CD4-positive, alpha-beta T cell treated with Interleukin-21 for 1 hour (primary cell): ENCODE data around the gene PLCD4.
A peak's percentile ranks its signal among the peaks of the same experiment; 100 is the strongest.

Source experiments
- DNase-seq: peaks from one replicate; pipeline ENCODE4 v3.0.0-alpha.2; 2020

The PLCD4 gene

DNA sequence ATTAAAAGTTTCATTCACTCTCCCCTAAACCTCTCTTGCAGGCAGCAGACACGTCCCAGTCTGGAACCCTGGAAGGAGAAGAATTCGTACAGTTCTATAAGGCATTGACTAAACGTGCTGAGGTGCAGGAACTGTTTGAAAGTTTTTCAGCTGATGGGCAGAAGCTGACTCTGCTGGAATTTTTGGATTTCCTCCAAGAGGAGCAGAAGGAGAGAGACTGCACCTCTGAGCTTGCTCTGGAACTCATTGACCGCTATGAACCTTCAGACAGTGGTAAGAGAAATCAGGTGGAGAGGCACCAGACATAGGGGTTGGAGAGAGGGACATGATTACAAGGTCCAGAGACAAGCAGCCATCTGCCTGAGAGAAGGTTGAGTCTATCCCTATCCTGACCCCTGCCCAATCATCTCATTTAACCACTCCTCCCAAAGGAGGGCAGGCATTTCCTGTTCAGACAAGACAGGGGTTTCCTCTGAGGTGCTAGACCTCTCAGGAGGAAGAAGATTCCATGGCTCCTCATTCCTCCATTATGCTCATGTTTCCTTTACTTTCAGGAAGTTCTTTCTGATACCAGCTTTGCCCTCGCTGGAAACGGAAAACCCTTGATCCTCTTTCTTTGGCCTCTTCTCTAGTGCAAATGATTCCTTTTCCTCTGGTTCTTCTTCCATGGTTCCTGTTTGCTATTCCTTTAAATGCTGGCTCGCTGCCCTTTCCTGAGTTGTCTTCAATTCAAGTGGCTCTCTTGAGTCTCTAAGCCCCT lies 15.1 kb downstream of the PLCD4 start:
- no peak for DNase-seq

DNA sequence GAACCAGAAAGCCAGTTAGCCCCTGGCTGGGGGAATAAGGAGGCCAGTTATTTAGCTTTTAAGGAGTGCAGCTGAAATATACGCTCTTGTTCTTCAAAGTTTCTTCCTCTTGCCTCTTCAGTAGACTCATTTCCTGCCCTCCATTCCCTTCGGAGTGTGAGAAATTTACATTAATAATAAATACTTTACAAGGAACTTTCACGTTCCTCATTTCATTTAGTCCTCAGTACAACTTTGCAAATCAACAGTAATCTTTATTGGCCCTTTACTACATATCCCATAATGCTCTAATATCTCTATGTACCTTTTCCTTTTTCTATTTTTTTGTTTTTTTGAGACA lies 15.6 kb downstream of the PLCD4 start:
- no peak for DNase-seq

DNA sequence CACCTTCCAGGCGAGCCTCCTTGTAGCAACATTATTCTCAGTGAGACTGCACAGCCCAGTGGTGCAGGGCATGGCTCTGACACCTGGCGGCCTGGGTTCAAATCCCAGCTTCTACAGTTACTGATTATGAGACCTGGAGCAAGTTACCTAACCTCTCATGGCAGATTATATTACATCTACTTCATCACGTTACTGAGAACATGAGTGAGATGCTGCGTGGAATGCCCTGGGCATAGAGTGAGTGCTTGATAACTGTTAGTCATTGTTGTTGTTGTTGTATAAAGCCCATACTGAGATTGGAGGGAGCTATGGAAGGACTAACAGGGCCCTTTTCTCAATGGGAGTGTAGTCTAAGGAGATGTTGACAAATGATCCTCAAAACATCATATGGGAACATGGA lies 18.7 kb downstream of the PLCD4 start:
- DNase-seq, result no peak

DNA sequence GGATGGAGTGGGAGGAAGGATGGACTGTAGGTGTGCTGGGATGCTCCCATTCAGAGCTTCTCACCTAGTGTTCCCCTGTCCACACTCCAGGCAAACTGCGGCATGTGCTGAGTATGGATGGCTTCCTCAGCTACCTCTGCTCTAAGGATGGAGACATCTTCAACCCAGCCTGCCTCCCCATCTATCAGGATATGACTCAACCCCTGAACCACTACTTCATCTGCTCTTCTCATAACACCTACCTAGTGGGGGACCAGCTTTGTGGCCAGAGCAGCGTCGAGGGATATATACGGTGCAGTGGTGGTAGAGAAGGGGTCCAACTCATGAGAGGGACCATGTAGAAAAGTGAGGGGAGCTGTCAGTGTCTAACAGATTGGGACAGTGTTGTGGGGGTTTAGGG lies 20.2 kb downstream of the PLCD4 start:
- no peak for DNase-seq

DNA sequence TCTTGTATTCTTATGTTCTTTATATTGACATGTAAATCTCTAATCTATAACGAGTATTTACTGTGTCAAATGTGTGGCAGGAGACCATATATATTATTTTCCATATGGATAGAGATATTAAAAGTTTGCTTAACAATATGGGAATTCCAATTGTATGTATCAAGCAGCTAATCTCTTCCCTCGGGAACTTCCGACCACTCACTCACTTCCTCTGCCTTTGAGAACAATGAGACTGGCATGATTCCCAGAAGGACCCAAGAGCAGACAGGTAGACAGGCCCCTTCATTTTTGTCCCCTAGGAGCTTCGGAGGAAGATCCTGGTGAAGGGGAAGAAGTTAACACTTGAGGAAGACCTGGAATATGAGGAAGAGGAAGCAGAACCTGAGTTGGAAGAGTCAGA lies 24.1 kb downstream of the PLCD4 start:
- DNase-seq, result no peak

DNA sequence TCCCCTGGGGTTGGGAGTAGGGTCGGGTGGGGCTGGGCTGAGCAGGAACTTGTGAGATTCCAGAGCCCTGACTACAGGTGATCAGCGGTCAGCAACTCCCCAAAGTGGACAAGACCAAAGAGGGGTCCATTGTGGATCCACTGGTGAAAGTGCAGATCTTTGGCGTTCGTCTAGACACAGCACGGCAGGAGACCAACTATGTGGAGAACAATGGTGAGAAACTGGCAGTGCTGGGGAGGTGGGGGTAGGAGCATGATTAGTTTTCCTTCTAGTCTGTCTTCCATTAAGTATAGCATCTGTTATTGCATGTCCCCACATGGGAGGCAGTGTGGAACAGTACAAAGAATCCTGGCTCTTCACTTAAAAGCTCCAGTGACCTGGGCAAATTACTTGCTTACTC lies 28.0 kb downstream of the PLCD4 start:
- DNase-seq, result no peak

DNA sequence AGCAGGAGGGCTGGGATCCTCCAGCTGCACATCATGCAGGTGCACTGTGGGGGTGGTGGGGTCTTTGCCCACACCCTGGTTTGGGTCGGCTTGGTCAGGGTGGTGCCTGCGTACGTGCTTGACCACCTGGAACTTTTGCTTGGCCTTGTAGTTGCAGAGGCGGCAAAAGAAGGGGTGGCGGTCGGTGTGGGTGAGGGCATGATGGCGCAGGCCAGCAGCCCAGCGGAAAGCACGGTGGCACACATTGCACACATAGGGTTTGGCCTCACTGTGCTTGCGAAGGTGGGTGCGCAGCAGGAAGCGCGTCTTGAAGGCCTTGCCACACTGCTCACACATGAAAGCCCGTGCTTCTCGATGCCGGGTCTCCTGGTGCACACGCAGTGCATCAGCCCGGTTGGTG lies 30.7 kb downstream of the PLCD4 start:
- no peak for DNase-seq

DNA sequence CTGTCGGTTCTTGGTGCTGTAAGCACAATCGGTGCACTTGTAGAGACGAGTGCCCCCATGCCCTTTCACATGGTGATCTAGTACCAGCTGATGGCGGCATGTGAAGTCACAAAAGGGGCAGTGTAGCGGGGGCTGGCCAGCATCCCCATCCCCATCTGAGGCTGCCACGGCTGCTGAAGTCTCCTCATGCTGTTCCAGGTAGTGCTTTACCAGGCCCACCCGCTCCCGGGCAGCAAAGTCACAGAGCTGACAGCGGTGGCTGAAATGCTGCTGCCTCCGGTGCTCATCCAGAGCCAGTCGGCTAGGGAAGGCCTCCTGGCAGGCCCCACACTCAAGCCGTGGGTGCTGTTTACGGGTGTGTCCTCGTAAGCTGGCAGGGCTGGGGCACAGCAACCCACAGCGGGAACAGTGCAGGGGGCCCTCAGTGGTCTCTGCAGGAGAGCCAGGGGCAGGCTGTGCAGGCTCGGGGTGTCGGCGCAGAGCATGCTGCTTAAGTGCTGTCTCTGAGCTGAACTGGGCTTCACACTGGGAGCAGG lies 34.5 kb downstream of the PLCD4 start:
- no peak for DNase-seq

DNA sequence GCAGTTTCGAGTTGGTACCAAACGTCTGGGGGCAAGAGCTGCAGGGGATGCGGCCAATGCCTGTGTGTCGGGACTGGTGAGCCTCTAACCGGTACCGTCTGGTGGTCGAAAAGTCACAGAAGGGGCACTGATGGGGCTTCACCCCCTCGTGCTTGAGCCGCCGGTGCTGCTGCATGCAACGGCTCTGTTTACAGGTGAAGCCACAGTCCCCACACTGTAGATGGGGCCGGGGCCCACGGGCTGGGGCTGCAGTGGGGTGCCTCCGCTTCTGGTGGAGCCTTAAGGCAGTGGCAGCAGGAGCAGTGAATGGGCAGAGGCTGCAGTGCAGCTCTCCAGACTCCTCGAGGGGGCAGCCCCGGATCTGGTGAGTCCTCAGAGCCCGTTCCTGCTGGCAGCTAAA lies 35.1 kb downstream of the PLCD4 start:
- DNase-seq, result no peak

DNA sequence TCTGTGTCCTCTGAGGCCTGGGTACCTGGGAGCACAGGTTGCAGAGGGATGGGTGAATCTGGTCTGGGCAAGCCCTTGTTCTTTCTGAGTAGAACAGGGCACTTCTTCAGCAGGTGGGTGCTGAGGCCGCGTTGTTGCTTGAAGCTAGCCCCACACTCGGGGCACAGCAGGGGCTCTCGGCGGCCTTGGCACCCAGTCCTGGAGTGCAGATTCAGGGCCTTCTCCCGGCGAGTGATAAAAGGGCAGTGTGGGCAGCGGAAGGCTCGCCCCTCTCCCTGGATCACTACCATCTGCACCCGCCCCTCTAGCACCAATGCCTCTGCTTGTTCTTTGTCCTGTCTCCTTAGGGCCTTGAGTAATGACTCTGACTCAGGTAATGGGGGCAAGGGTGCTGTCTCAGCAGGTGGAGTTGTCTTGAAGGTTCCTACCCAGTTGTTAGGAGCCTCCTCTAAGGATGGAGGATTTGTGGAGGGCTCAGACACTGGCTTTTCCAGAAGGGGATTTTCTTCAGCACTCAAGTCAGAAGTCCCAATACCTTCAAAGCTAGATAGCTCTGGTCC lies 36.1 kb downstream of the PLCD4 start:
- no peak for DNase-seq

DNA sequence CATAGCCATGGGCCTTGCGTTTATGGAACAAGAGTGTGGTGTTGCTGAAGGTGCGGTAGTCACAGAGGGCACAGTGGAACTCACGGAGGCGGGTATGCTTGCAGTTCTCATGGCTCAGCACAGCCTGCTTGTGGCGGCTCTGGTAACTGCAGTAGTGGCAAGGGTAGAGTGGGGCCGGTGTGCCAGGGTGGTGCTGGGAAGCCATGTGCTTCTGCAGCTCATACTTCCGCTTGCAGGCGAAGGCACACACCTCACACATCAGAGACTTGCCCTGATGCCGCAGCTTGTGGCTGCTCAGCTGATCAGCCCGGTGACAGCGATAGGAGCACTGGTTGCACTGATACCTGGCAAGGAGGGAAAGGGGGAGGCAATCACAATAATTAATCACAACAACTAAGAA lies 37.0 kb downstream of the PLCD4 start:
- no peak for DNase-seq

DNA sequence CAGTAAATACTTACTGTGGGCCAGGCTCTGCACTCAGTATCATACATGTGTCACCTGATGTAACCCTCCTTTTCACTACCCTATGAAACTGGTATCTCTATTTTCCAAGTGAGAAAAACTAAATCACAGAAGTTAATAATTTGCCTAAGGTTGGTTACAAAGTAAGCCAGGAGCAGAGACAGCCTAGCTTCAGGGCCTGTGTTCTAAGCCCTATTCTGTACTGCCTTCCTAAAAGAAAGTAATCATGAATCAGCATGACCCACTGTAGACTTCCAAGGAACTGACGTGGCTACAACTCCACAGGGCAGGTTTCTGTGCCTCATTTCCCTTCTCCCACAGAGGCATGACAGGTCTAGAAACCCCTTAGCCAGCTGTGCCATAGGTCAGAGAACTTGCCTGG lies 37.4 kb downstream of the PLCD4 start:
- no peak for DNase-seq

DNA sequence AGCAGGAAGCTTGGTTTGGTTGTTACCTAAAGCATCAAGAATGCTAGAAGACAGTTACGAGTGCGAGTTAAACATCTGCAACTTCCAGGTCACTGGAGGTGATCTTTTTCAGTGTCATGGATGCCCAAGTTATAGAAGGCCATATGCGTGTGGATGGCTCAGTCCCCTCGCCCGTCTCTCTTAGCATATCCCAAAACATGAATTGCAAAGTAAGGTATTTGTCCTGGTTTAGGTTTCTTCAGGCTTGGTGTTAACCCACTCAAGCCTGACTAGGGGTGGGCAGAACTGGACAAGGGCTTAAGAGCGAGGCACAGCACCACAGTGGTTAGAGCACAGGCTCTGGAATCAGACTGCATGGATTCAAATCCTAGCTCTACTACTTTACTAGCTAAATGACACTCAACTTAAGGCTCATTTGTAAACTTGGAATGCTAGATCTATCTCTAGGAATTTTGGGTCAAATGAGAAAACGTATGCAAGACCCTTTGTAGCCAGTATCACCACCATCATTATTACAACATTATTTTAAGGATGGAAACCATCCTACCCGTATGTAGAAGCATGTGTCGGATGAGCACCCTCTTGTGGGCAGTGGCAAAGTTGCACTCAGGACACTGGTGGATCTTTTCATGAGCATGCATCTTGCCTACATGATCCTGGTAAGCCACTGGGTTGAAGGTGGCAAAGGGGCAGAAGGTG lies 40.5 kb downstream of the PLCD4 start:
- DNase-seq, result peak; percentile 62

DNA sequence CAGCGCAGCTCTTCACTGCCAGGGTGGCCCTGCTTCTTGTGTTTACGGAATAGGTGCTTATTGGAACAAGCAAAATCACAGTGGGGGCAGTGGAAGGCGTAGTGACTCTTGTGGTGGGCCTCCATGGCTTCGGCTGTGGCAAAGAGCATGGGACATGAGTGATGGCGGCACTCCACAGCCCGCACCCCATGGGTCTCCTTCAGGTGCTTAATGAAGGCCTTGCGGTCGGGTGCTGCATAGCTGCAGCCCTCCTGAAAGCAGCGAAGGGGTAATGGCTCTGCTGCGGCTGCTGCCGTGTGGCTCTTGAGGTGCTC lies 41.0 kb downstream of the PLCD4 start:
- DNase-seq, result no peak

DNA sequence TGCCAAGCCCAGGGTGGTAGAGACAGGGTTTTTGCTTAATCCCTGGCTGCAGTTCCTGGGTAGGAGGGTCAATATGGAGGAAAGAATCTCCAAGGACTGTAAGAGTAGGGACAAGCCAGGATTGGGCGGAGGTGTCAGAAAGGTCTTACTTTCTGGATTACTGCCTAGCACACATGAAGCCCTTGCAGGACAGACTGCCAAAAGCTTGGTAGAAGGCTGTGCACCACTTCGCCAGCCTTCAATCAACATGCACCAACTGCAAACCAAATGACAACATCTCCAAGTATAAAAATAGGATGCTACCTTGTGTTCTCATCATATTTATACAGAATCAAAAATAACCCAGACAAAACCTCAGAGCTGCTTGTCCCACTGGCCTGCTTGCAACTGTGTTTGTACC lies 48.1 kb downstream of the PLCD4 start:
- DNase-seq, result no peak

DNA sequence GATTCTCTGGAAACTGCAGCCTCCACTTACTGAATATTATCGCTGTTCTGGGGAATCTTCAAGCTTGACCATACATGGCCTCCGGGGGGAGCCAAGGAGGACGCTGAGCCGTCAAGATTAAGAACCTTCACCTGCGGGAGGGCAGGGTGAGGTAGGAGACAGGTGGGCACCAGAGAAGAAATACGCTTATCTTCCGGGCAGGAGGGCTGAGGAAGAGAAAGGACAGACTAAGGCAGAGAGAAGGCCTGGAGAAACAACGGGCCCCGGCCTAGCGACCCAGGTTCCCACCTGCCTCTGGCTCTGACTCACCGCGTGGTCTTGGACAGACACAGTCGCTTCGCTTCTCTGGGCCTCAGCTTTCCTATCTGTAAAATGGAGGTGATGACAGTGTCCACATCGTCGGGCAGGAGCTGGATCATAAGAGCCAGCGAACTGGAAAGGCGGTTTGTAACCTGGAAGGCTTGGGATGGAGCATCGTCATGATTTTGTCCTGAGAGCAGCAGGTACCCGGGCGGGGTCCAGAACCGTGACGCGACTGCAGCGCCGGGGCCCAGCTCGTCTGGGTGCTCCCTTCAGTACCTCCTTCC lies 51.1 kb downstream of the PLCD4 start:
- DNase-seq, result peak; percentile 45

DNA sequence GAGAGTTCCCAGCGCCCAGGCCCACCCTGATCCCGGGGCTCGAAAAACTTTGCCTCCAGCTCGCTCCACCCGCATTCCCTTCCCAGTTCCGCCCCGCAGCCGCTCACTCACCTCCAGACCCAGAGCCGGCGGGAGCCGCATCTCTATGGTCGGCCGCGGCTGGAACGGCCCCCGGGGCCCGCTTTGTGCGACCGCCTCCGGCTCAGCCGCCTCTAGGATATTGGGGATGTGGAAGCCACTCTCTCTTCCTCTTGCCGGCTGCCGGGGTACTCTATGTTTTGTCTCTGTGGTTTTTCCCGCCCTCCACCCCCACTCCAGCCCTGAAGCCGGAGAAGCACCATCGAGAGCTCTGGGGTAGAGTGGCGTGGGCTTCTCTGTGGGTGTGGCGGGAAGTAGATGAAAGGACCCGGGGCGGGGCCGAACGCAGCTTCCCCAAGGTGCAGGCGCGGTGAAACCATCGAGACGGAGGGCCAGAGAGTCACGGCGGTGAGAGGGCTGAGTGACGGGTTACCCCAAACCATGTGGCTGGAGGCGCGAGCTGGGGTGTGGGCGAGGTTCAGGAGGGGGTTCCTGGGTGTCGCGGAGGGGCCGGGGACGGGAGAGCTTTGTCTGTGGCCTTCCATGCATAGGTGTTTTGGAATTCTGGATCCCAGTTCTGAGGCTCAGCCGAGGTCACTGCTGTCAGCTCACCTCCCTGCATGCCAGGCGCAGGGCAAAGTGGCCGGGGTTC lies 51.7 kb downstream of the PLCD4 start, which contains the start of the genes BCS1L and ZNF142:
BCS1L (plus strand) TSS at position 426 of the 730 bp plus-strand sequence. CDS start 1,305 bp downstream, outside the sequence.
ZNF142 (minus strand) TSS at position 366 of the 730 bp plus-strand sequence. CDS start 3,194 bp downstream, outside the sequence.
- DNase-seq, result peak; percentile 94

DNA sequence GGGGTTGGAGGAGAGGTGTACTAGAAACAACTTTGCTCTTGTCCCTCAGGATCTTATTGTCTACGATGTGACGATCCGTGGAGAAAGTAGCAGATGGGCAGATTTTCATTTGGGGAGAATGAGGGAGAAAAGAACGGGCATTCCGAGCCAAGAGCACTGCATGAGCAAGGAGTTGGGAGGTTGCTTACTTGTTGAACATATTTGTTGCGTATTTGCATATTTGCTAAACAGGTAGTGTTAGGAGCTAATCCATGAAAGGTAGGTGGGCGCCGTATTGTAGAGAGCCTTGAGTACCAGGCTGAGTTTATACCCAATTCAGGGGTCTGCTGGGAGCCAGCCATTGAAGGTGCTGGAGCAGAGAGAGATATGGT lies 52.3 kb downstream of the PLCD4 start:
- no peak for DNase-seq

DNA sequence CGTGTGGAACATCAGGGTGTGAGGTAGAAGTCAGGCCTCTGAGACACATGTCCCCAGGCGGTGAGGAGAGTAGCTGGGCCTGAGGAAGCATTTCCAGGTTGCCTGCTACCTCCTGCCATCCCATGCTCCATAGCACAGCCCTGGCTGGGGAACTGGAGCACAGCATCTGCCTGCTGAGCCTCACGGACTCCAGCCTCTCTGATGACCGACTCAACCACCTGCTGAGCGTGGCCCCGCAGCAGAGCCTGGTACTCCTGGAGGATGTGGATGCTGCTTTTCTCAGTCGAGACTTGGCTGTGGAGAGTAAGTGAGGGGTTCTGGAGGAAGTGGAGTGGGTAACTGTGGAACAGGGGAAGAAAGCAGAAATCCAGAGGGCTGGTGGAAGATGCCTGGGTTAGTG lies 54.7 kb downstream of the PLCD4 start:
- DNase-seq, result no peak

DNA sequence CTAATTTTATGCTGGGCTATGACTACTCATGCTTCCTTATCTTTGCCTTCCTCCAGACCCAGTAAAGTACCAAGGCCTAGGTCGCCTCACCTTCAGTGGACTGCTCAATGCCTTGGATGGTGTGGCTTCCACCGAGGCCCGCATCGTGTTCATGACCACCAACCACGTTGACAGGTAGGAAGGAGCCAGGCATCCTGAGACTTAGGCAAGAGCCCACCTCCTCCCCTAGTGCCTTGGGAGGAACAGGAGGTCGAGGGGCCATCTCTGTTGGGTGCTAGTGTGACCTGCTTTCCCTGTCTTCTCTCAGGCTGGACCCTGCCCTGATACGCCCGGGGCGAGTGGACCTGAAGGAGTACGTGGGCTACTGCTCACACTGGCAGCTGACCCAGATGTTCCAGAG lies 55.1 kb downstream of the PLCD4 start:
- DNase-seq, result no peak

DNA sequence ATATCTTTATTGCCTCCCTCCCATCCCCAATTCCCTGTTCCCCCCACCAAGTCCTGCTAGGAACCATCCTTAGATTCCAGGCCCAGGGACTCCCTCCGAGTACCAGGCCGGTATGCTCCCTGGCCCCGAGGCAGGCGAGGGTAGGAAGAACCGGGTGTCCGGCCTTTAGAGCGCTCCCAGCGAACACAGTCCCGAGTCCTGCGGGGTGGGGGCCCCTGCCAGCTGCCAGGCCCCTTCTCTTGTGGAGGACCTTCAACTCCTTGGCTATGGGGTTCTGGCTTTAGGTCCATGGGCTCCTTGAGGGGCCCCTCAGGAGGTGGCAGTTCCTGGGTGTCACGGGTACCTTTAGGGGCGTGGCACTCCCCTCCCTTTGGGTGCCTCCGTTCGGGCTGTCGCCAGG lies 56.2 kb downstream of the PLCD4 start:
- no peak for DNase-seq

DNA sequence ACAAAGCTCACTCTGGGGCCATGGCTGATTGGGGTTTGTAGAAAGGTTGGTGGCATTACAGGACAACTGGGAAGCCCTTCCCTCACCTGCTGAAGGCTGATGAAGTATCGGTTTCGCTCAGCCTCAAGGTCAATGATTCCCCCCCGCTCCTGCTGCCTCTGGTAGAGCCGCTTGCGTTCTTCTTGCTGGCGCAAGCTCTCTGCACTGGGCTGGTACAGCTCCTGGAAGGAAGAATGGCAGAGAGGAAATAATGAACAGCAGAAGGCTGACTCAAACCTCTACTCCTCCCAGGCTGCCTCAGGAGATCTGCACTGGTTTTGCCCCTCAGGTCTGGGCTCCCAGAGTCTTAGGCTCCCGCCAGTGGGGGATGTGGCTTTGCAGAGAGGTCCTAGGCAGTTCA lies 57.0 kb downstream of the PLCD4 start:
- DNase-seq, result no peak

DNA sequence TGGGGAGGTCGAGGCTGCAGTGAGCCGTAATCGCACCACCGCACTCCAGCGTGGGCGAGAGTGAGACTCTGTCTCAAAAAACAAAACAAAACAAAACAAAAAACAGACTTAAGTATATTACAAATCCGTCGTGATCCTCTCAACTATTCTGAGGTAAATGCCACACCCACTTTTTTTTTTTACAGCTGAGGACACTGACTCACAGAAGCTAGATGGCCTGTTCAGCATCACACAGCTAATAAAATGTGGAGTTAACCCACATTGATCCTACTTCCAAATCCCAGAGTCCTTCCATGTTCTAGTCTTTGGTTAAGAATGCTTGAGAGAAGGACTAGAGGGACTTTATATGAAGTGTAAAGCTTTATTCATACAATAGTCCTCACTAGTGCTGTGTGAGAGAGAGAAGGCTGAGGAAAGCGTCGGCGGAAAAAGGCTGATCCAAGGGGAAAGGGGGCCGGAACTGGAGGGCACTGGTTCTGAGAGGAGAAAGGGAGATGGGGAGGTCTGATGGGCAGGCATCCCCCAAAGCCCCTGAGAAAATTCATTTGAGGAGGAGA lies 63.5 kb downstream of the PLCD4 start:
- DNase-seq, result no peak
